HepG2 (cell line): ENCODE data around the gene COL9A3. TPM values are rescaled to one million over a fixed set of nuclear protein-coding genes. Genes with fewer than 3 reads are reported as not detected.

Source experiments
- ELF1 ChIP-seq: sonication (generic); formaldehyde crosslinking; IDR thresholded peaks from 2 replicates; pipeline ENCODE4 v1.4.0; 2020; ENCODE audit warnings: missing genetic modification reagents
- GPBP1L1 ChIP-seq: sonication (generic); formaldehyde crosslinking; IDR thresholded peaks from 2 replicates; pipeline ENCODE4 v1.5.0; 2020; ENCODE audit warnings: mild to moderate bottlenecking, missing genetic modification reagents
- HIVEP1 ChIP-seq: sonication (generic); formaldehyde crosslinking; IDR thresholded peaks from 2 replicates; pipeline ENCODE4 v1.4.0; 2020; ENCODE audit warnings: mild to moderate bottlenecking, missing genetic modification reagents
- PHF21A ChIP-seq: sonication (generic); formaldehyde crosslinking; IDR thresholded peaks from 2 replicates; pipeline ENCODE4 v1.5.0; 2020; ENCODE audit warnings: mild to moderate bottlenecking, missing genetic modification reagents
- TEF ChIP-seq: sonication (generic); formaldehyde crosslinking; IDR thresholded peaks from 2 replicates; pipeline ENCODE4 v1.5.0; 2020; ENCODE audit warnings: missing genetic modification reagents
- THYN1 ChIP-seq: sonication (generic); formaldehyde crosslinking; IDR thresholded peaks from 2 replicates; pipeline ENCODE4 v1.8.1; 2023; ENCODE audit warnings: low read depth, mild to moderate bottlenecking, moderate library complexity, missing genetic modification reagents, borderline replicate concordance
- ZBTB37 ChIP-seq: sonication (generic); formaldehyde crosslinking; IDR thresholded peaks from 2 replicates; pipeline ENCODE4 v1.4.0; 2020; ENCODE audit warnings: mild to moderate bottlenecking, missing genetic modification reagents
- ZBTB7A ChIP-seq: sonication (generic); formaldehyde crosslinking; IDR thresholded peaks from 2 replicates; pipeline ENCODE4 v1.8.0; 2022; ENCODE audit warnings: mild to moderate bottlenecking, missing genetic modification reagents
- ZNF12 ChIP-seq: sonication (generic); formaldehyde crosslinking; IDR thresholded peaks from 2 replicates; pipeline ENCODE4 v1.5.0; 2020; ENCODE audit warnings: missing genetic modification reagents
- ZNF615 ChIP-seq: sonication (generic); formaldehyde crosslinking; IDR thresholded peaks from 2 replicates; pipeline ENCODE4 v1.5.0; 2020; ENCODE audit warnings: mild to moderate bottlenecking, missing genetic modification reagents, borderline replicate concordance
- ZNF724P ChIP-seq: sonication (generic); formaldehyde crosslinking; IDR thresholded peaks from 2 replicates; pipeline ENCODE4 v1.8.0; 2022; ENCODE audit warnings: missing genetic modification reagents, borderline replicate concordance
- ZNF777 ChIP-seq: sonication (generic); formaldehyde crosslinking; IDR thresholded peaks from 2 replicates; pipeline ENCODE4 v1.4.0; 2020; ENCODE audit warnings: missing genetic modification reagents
- polyA plus RNA-seq, 8 experiments: library from polyadenylated mRNA; depleted of rRNA in 3 of 8; stranded (reverse) in 7 of 8; unstranded in 1 of 8; fragments of >200 nt; fragmentation: Illumina TruSeq in 4 of 8; extraction: Trizol in 4 of 8; gene quantifications; 2 replicates each; pipeline versions ENCODE4 v1.2.1 to v1.2.3, GENCODE V29; 2011 to 2016; ENCODE audit warnings: low read depth in 4 of 8, missing spikeins in 1 of 8, mixed read lengths in 1 of 8; ENCODE audit not compliant: insufficient read depth in 1 of 8
- total RNA-seq, 5 experiments: library from RNA; depleted of rRNA; stranded (reverse); fragments of >200 nt; fragmentation: Illumina TruSeq; extraction: Trizol; gene quantifications; 2 replicates each; pipeline ENCODE4 v1.2.3, GENCODE V29; 2016; ENCODE audit warnings: low read depth in 1 of 5
- TF ChIP-seq, protein P1 (sequence below): sonication (generic); formaldehyde crosslinking; IDR thresholded peaks from 2 replicates; pipeline ENCODE4 v1.4.0; 2020; ENCODE audit warnings: missing genetic modification reagents, mild to moderate bottlenecking, borderline replicate concordance
- TF ChIP-seq, protein P2 (sequence below): sonication (generic); formaldehyde crosslinking; IDR thresholded peaks from 2 replicates; pipeline ENCODE4 v1.8.0; 2022; ENCODE audit warnings: mild to moderate bottlenecking, missing genetic modification reagents
- TF ChIP-seq, protein P3 (sequence below): sonication (generic); formaldehyde crosslinking; IDR thresholded peaks from 2 replicates; pipeline ENCODE4 v1.5.0; 2020; ENCODE audit warnings: mild to moderate bottlenecking, missing genetic modification reagents

The COL9A3 gene
- total and polyA plus RNA-seq, 2 of the 13 experiments (the other 11 are each of a cell fraction or from before 2014, with no cell fraction given), result 155 to 204 TPM

- TF ChIP-seq ZBTB37 (CRISPR knock-in tag) (peak; percentile 4; the same call in 1 of the 2 replicates), ZNF12 (CRISPR knock-in tag) (peak; percentile 66; the same call in 1 of the 2 replicates), ZNF615 (no peak), ZBTB7A (peak; percentile 37; the same call in 1 of the 2 replicates), GPBP1L1 (no peak), ELF1 (no peak; the same call in 1 of the 2 replicates), THYN1 (CRISPR knock-in tag) (no peak), PHF21A (peak; percentile 91), TEF (CRISPR knock-in tag) (no peak), ZNF724P (CRISPR knock-in tag) (0 out of 2 replicates have a peak, but pooled peaks have one; percentile 74), ZNF777 (CRISPR knock-in tag) (peak; percentile 62; the same call in 1 of the 2 replicates), HIVEP1 (no peak; the same call in 1 of the 2 replicates)
- TF ChIP-seq, protein P1, sequence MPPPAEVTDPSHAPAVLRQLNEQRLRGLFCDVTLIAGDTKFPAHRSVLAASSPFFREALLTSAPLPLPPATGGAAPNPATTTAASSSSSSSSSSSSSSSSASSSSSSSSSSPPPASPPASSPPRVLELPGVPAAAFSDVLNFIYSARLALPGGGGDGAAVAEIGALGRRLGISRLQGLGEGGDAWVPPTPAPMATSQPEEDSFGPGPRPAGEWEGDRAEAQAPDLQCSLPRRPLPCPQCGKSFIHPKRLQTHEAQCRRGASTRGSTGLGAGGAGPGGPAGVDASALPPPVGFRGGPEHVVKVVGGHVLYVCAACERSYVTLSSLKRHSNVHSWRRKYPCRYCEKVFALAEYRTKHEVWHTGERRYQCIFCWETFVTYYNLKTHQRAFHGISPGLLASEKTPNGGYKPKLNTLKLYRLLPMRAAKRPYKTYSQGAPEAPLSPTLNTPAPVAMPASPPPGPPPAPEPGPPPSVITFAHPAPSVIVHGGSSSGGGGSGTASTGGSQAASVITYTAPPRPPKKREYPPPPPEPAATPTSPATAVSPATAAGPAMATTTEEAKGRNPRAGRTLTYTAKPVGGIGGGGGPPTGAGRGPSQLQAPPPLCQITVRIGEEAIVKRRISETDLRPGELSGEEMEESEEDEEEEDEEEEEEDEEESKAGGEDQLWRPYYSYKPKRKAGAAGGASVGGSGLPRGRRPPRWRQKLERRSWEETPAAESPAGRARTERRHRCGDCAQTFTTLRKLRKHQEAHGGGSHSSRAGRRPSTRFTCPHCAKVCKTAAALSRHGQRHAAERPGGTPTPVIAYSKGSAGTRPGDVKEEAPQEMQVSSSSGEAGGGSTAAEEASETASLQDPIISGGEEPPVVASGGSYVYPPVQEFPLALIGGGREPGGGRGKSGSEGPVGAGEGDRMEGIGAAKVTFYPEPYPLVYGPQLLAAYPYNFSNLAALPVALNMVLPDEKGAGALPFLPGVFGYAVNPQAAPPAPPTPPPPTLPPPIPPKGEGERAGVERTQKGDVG (CRISPR knock-in tag), result peak; percentile 98
- TF ChIP-seq, protein P2, sequence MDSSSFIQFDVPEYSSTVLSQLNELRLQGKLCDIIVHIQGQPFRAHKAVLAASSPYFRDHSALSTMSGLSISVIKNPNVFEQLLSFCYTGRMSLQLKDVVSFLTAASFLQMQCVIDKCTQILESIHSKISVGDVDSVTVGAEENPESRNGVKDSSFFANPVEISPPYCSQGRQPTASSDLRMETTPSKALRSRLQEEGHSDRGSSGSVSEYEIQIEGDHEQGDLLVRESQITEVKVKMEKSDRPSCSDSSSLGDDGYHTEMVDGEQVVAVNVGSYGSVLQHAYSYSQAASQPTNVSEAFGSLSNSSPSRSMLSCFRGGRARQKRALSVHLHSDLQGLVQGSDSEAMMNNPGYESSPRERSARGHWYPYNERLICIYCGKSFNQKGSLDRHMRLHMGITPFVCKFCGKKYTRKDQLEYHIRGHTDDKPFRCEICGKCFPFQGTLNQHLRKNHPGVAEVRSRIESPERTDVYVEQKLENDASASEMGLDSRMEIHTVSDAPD, result no peak
- TF ChIP-seq, protein P3, sequence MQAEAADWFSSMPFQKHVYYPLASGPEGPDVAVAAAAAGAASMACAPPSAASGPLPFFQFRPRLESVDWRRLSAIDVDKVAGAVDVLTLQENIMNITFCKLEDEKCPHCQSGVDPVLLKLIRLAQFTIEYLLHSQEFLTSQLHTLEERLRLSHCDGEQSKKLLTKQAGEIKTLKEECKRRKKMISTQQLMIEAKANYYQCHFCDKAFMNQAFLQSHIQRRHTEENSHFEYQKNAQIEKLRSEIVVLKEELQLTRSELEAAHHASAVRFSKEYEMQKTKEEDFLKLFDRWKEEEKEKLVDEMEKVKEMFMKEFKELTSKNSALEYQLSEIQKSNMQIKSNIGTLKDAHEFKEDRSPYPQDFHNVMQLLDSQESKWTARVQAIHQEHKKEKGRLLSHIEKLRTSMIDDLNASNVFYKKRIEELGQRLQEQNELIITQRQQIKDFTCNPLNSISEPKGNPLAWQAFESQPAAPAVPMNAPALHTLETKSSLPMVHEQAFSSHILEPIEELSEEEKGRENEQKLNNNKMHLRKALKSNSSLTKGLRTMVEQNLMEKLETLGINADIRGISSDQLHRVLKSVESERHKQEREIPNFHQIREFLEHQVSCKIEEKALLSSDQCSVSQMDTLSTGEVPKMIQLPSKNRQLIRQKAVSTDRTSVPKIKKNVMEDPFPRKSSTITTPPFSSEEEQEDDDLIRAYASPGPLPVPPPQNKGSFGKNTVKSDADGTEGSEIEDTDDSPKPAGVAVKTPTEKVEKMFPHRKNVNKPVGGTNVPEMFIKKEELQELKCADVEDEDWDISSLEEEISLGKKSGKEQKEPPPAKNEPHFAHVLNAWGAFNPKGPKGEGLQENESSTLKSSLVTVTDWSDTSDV, result peak; percentile 82; the same call in 1 of the 2 replicates
Measured at GRCh38 chr20:62818592-62819493, 2.0 kb downstream of the COL9A3 start (continued).
